H9 (cell line): ENCODE measurements around the gene OSTN. TPM values are rescaled to one million over a fixed set of nuclear protein-coding genes. Genes with fewer than 3 reads are reported as not detected.

Source experiments
- DNase-seq: peaks from one replicate; pipeline ENCODE4 v3.0.0-alpha.2; 2017
- H2AFZ ChIP-seq: one replicate; pipeline ENCODE4 v1.6.1; 2013; ENCODE audit warnings: mild to moderate bottlenecking, low read length, control low read depth, moderate library complexity
- H2AK5ac ChIP-seq: 2 replicates; pipeline ENCODE4 v1.6.1; 2013; ENCODE audit warnings: low read length, control low read depth, mixed read lengths; ENCODE audit not compliant: insufficient read length
- H2BK120ac ChIP-seq: one replicate; pipeline ENCODE4 v1.6.1; 2013; ENCODE audit warnings: low read depth, mild to moderate bottlenecking, low read length, control low read depth, inconsistent platforms; ENCODE audit not compliant: poor library complexity, severe bottlenecking
- H2BK12ac ChIP-seq: 2 replicates; pipeline ENCODE4 v1.6.1; 2013; ENCODE audit warnings: low read length, control low read depth, mixed read lengths, low read depth; ENCODE audit not compliant: insufficient read length
- H2BK15ac ChIP-seq: 2 replicates; pipeline ENCODE4 v1.6.1; 2013; ENCODE audit warnings: low read depth, low read length, control low read depth
- H2BK20ac ChIP-seq: one replicate; pipeline ENCODE4 v1.6.1; 2013; ENCODE audit warnings: low read depth, mild to moderate bottlenecking, low read length, control low read depth, inconsistent platforms; ENCODE audit not compliant: poor library complexity, severe bottlenecking
- H2BK5ac ChIP-seq: 2 replicates; pipeline ENCODE4 v1.6.1; 2013; ENCODE audit warnings: low read length, control low read depth, mixed read lengths; ENCODE audit not compliant: insufficient read length
- H3K14ac ChIP-seq: 2 replicates; pipeline ENCODE4 v1.6.1; 2013; ENCODE audit warnings: low read length, control low read depth; ENCODE audit not compliant: insufficient read depth
- H3K18ac ChIP-seq: 2 replicates; pipeline ENCODE4 v1.6.1; 2013; ENCODE audit warnings: low read depth, mild to moderate bottlenecking, mixed read lengths, low read length, control low read depth; ENCODE audit not compliant: insufficient read length
- H3K23ac ChIP-seq: 2 replicates; pipeline ENCODE4 v1.6.1; 2013; ENCODE audit warnings: low read length, control low read depth, mixed read lengths, low read depth; ENCODE audit not compliant: insufficient read length
- H3K23me2 ChIP-seq: 2 replicates; pipeline ENCODE4 v1.6.1; 2013; ENCODE audit warnings: low read depth, mild to moderate bottlenecking, mixed read lengths, low read length, control low read depth; ENCODE audit not compliant: insufficient read length, poor library complexity, severe bottlenecking
- H3K27ac ChIP-seq: 2 replicates; pipeline ENCODE4 v1.5.1; 2013; ENCODE audit warnings: low read length, control low read depth, mixed read lengths, low read depth; ENCODE audit not compliant: insufficient read length
- H3K27me3 ChIP-seq: 2 replicates; pipeline ENCODE4 v1.6.1; 2013; ENCODE audit warnings: low read length, control low read depth, inconsistent platforms; ENCODE audit not compliant: insufficient read depth
- H3K4ac ChIP-seq: 2 replicates; pipeline ENCODE4 v1.6.1; 2013; ENCODE audit warnings: low read depth, mild to moderate bottlenecking, control low read depth, inconsistent platforms, low read length, moderate library complexity
- H3K4me1 ChIP-seq: 2 replicates; pipeline ENCODE4 v1.6.1; 2013; ENCODE audit warnings: low read length, control low read depth, inconsistent platforms; ENCODE audit not compliant: insufficient read depth
- H3K4me2 ChIP-seq: 2 replicates; pipeline ENCODE4 v1.6.1; 2013; ENCODE audit warnings: low read length, control low read depth, mixed read lengths; ENCODE audit not compliant: insufficient read length, insufficient read depth
- H3K56ac ChIP-seq: 2 replicates; pipeline ENCODE4 v1.6.1; 2013; ENCODE audit warnings: low read depth, mild to moderate bottlenecking, mixed read lengths, low read length, control low read depth; ENCODE audit not compliant: insufficient read length
- H3K79me1 ChIP-seq: 2 replicates; pipeline ENCODE4 v1.6.1; 2013; ENCODE audit warnings: low read depth, mild to moderate bottlenecking, moderate library complexity, low read length, control low read depth, inconsistent platforms; ENCODE audit not compliant: insufficient read depth, poor library complexity, severe bottlenecking
- H3K79me2 ChIP-seq: 2 replicates; pipeline ENCODE4 v1.6.1; 2013; ENCODE audit warnings: low read length, control low read depth, inconsistent platforms; ENCODE audit not compliant: insufficient read depth
- H3K9ac ChIP-seq: 2 replicates; pipeline ENCODE4 v1.6.1; 2013; ENCODE audit warnings: low read length, control low read depth, mixed read lengths; ENCODE audit not compliant: insufficient read length; ENCODE audit errors: extremely low read depth
- H3K9me3 ChIP-seq: one replicate; pipeline ENCODE4 v1.6.1; 2013; ENCODE audit warnings: low read depth, low read length, inconsistent platforms; ENCODE audit not compliant: control insufficient read depth
- H3T11ph ChIP-seq: one replicate; pipeline ENCODE4 v1.6.1; 2013; ENCODE audit warnings: mild to moderate bottlenecking, low read length, control low read depth, inconsistent platforms
- H4K20me1 ChIP-seq: one replicate; pipeline ENCODE4 v1.6.1; 2013; ENCODE audit not compliant: control insufficient read depth, insufficient read length, insufficient read depth
- H4K5ac ChIP-seq: 2 replicates; pipeline ENCODE4 v1.6.1; 2013; ENCODE audit warnings: low read depth, mild to moderate bottlenecking, mixed read lengths, low read length, control low read depth; ENCODE audit not compliant: insufficient read length
- H4K8ac ChIP-seq: replicated peaks from 2 replicates; pipeline ENCODE4 v1.6.1; 2013; ENCODE audit warnings: low read length, control low read depth, mixed read lengths, low read depth; ENCODE audit not compliant: insufficient read length
- H4K91ac ChIP-seq: 2 replicates; pipeline ENCODE4 v1.6.1; 2013; ENCODE audit warnings: low read depth, mild to moderate bottlenecking, moderate library complexity, mixed read lengths, low read length, control low read depth; ENCODE audit not compliant: insufficient read length
- H3K27ac Mint-ChIP-seq, 3 experiments: 2 replicates in 2 of 3; 3 replicates in 1 of 3; pipeline ENCODE4 v1.8.0; 2020 to 2021; ENCODE audit warnings: mixed read lengths in 3 of 3, mild to moderate bottlenecking in 1 of 3, moderate library complexity in 1 of 3
- H3K27me3 Mint-ChIP-seq: 2 replicates; pipeline ENCODE4 v1.8.0; 2021; ENCODE audit warnings: low read depth, mild to moderate bottlenecking, moderate library complexity, mixed read lengths
- H3K36me3 Mint-ChIP-seq, 3 experiments: 2 replicates in 2 of 3; 3 replicates in 1 of 3; pipeline ENCODE4 v1.8.0; 2020 to 2021; ENCODE audit warnings: low read depth in 3 of 3, mixed read lengths in 3 of 3; ENCODE audit not compliant: insufficient read depth in 1 of 3
- H3K4me1 Mint-ChIP-seq, 2 experiments: 2 replicates each; pipeline ENCODE4 v1.8.0; 2020; ENCODE audit warnings: mixed read lengths in 2 of 2
- H3K4me3 Mint-ChIP-seq, 2 experiments: 2 replicates in 1 of 2; 3 replicates in 1 of 2; pipeline ENCODE4 v1.8.0; 2020 to 2021; ENCODE audit warnings: mild to moderate bottlenecking in 2 of 2, mixed read lengths in 2 of 2, moderate library complexity in 1 of 2
- H3K9me3 Mint-ChIP-seq, 2 experiments: 2 replicates in 1 of 2; 3 replicates in 1 of 2; pipeline ENCODE4 v1.8.0; 2020; ENCODE audit warnings: mild to moderate bottlenecking in 2 of 2, mixed read lengths in 2 of 2, moderate library complexity in 1 of 2
- WGBS: extraction: QIAGEN DNeasy Blood & Tissue Kit; methylation state at CpG from one replicate; pipeline ENCODE4 v1.1.7; 2013; ENCODE audit warnings: missing lambda C conversion rate, low lambda C conversion rate, mixed read lengths; ENCODE audit not compliant: insufficient read length; ENCODE audit errors: extremely low coverage; 5-methylcytosine and 5-hydroxymethylcytosine counted together
- total RNA-seq: library from RNA; stranded (reverse); gene quantifications from 2 replicates; pipeline ENCODE4 v1.2.1, GENCODE V29; 2021
- TF ChIP-seq, protein P1 (sequence below): fragments of 200-600 bp; sonication (generic); conservative IDR thresholded peaks from 3 replicates; pipeline ENCODE4 v1.8.0; 2021; ENCODE audit warnings: antibody characterized with exemption, mild to moderate bottlenecking

Gene OSTN
- total RNA-seq, 1 experiment from 2014 or later = 0.07 TPM

DNA sequence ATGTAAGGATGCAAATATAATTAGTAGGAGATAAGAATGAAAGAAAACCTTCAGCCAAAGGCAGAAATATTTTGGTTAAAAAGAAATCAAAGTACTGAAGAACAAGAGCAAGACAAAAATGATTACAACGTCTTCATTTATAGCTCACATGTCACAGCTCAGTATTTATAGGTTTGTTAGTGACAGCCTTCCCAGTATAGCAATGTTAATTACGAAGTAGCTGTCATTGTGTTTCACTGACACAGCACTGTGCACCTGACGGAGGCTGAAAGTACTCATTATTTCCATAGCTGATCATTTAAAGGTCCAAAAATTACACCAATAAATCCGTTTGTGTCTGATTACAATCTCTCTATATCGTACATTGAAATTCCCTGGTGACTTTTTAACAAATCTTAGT is 561 bp upstream of the OSTN start:
- no peak overlapping the region for H3K4me2 ChIP-seq
- no peak overlapping the region for H2AFZ ChIP-seq
- H3K27ac Mint-ChIP-seq = no peak overlapping the region
- no peak overlapping the region for H3K4me3 Mint-ChIP-seq
- H4K20me1 ChIP-seq = no peaks in the 10 kb centered on the region
- no peaks in the 10 kb centered on the region for H3K9me3 Mint-ChIP-seq
- H4K91ac ChIP-seq = no peak overlapping the region
- no peak overlapping the region for H3T11ph ChIP-seq
- no peak overlapping the region for H4K8ac ChIP-seq
- no peak overlapping the region for H3K18ac ChIP-seq
- no peak overlapping the region for H2BK12ac ChIP-seq
- H2BK120ac ChIP-seq = no peak overlapping the region
- H3K9ac ChIP-seq = no peak overlapping the region
- no peak overlapping the region for H2BK5ac ChIP-seq
- no peak overlapping the region for H2AK5ac ChIP-seq
- H3K27me3 Mint-ChIP-seq = no peaks in the 10 kb centered on the region
- no peak overlapping the region for H3K4ac ChIP-seq
- no peak overlapping the region for H4K5ac ChIP-seq
- WGBS = no CpG with 5 or more reads among the region's 5 CpGs
- no peaks in the 10 kb centered on the region for H3K27me3 ChIP-seq
- H3K79me1 ChIP-seq = no peaks in the 10 kb centered on the region
- no peak for DNase-seq
- H3K14ac ChIP-seq = no peak overlapping the region
- TF ChIP-seq, protein P1, sequence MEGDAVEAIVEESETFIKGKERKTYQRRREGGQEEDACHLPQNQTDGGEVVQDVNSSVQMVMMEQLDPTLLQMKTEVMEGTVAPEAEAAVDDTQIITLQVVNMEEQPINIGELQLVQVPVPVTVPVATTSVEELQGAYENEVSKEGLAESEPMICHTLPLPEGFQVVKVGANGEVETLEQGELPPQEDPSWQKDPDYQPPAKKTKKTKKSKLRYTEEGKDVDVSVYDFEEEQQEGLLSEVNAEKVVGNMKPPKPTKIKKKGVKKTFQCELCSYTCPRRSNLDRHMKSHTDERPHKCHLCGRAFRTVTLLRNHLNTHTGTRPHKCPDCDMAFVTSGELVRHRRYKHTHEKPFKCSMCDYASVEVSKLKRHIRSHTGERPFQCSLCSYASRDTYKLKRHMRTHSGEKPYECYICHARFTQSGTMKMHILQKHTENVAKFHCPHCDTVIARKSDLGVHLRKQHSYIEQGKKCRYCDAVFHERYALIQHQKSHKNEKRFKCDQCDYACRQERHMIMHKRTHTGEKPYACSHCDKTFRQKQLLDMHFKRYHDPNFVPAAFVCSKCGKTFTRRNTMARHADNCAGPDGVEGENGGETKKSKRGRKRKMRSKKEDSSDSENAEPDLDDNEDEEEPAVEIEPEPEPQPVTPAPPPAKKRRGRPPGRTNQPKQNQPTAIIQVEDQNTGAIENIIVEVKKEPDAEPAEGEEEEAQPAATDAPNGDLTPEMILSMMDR = no peak
- no peak overlapping the region for H2BK20ac ChIP-seq
- H3K9me3 ChIP-seq = no peaks in the 10 kb centered on the region
- H3K56ac ChIP-seq = no peak overlapping the region
- H3K79me2 ChIP-seq = no peaks in the 10 kb centered on the region
- no peaks in the 10 kb centered on the region for H3K4me1 ChIP-seq
- H3K27ac ChIP-seq = no peak overlapping the region
- H2BK15ac ChIP-seq = no peak overlapping the region
- H3K23me2 ChIP-seq = no peaks in the 10 kb centered on the region
- H3K23ac ChIP-seq = no peak overlapping the region
- H3K36me3 Mint-ChIP-seq = no peaks in the 10 kb centered on the region
- H3K4me1 Mint-ChIP-seq = no peaks in the 10 kb centered on the region
